HG02763 (cell line): ENCODE data around the gene DNAH10.
"Not testable (repeated sequence)": the region's sequence is repeated elsewhere in the genome, so short reads cannot be mapped to it uniquely, and the experiment has no call there.

Experiments
- ATAC-seq: cut with Tn5 transposase; IDR thresholded peaks from one replicate; pipeline ENCODE4 v1.9.1; 2021; ENCODE audit warnings: mild to moderate bottlenecking, moderate library complexity; ENCODE audit not compliant: unreplicated experiment

DNAH10 gene

DNA sequence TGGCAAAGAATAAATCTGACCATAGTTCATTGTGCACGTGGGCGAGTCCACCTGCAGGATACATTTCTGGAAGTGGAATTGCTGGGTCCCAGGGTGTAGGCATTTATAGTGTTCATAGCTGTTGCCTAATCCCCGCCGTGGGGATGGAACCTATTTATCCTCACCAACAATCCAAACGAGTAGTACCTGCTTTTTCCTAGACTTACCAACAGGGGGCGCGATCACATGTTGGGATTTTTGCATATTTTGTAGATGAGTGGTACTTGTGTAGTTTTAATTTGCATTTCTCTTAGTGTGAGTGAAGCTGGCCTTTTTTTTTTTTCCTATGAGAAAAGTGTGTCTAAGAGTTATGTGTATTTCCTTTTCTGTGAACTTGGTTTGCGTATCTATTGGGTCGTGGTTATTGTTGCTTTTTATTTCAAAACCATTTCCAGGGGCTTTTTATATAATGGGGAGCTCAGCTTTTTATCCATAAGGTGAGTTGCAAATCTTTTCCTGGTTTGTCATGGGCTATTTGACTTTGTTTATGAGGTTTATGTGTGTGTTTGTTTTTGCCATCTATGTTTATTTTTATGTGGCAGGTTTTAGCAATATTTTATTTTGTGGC is 143.3 kb downstream of the DNAH10 start:
- no peak for ATAC-seq

DNA sequence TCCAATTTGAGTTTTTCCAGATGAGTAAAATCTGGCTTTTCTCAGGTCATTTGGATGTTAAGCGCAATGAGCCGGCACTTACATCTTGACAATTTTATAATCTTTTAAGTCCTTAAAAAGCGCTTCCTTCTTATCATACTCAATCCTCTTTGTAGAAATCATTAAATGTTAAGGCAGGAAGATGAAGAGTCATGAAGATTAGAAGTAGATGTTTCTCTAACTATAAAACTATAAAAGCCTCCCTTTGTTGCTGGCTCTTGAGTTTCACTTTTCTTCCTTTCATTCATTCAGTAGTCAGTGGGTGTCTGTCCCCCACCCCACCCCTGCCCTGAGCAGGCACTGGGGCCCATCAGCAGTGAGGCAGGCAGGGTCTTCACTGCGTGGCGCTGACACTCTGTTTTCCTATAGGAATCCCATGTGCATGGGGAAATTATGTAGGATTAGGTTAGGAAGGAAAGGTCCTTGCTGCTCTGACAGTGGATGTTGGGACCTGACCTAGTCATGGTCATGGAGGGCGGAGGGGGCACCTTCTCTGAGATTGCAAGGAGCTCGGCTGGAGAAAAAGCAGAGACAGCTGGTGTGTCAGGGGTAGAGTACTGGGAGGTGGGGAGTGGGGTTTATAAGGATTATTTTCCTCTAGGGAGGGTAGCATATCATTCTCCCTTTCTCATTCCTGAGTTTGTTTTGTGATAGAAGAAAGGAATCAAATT is 144.8 kb downstream of the DNAH10 start:
- ATAC-seq, result no peak

DNA sequence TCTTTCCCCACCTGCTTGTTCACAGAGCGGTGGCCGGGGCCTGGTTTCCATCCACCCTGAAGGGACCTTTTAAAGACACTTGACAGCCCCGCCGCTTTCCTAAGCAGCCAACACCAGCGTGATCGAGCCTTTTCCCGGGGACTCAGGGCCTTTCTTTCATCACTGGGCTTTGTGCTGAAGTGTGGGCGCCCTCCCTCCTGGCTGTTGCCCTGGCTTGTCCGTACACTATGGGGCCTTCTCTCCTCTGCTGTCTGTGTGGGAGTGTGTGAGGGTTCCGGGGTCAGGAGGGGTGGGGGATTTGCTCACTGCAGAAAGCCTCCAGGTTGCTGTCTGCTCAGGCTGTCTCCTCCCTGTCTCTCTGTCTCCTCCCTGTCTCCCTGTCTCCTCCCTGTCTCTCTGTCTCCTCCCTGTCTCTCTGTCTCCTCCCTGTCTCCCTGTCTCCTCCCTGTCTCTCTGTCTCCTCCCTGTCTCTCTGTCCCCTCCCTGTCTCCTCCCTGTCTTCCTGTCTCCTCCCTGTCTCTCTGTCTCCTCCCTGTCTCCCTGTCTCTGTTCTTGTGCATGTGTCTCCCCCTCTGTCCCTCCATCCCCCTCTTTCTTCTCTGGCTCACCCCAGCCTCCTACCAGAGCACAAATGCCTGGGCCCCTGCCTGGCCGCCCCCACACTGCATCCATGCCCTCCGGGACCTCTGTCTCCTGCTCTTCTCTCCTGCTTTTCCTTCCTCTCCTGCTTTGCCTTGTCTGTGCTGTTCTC is 145.8 kb downstream of the DNAH10 start:
- ATAC-seq, result no peak

DNA sequence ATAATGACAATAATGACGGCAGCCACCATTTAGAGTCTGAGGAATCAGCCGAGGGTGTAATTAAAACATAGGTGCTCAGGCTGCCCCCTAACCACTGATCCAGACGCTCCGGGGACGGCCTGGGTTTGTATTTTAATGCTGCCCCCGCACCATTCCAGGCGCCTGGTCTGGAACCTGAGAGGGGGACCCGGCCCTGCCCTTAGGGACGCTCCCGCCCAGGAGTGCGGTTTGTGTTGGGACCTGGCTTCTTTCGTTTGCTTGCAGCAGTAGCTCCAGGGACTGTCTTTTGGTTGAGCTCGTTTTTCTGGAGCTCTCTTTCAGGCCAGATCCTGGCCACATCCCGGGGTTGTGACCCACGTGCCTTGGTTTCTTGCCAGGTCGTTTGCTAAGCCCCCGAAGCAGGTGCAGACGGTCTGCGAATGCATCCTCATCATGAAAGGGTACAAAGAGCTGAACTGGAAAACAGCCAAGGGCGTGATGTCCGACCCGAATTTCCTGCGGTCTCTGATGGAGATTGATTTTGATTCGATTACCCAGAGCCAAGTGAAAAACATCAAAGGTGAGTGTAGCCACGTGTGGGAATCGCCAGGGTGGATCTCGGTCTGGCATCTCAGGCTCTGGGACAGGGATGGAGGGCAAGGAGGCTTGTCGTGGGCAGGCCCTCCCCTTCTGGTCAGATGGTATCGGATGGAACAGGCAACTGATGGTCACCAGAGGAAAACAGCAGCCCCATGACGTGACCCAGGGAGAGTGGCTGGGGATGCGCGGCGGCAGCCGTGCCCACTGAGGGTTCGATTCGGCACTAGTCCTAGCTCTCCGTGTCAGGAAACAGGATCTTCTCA is 147.0 kb downstream of the DNAH10 start:
- no peak for ATAC-seq

DNA sequence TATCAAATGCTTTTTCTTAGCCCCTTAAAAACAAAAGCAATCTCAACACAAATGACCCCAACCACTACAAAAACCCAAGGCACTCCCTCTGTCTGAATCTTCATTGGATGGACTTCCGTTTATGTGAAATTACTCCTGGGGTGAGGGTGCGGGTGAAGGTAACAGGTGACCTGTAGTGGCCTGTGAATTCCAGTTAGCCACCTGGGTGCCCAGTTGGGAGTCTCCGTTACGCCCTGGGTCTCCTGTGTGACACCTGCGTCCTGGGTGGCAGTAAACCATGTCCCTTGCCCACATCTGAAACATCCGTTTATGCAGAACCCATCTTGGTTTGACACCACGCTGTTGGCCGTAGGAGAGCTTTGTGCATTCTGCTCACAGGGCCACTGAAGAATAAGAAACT is 148.0 kb downstream of the DNAH10 start:
- no peak for ATAC-seq

DNA sequence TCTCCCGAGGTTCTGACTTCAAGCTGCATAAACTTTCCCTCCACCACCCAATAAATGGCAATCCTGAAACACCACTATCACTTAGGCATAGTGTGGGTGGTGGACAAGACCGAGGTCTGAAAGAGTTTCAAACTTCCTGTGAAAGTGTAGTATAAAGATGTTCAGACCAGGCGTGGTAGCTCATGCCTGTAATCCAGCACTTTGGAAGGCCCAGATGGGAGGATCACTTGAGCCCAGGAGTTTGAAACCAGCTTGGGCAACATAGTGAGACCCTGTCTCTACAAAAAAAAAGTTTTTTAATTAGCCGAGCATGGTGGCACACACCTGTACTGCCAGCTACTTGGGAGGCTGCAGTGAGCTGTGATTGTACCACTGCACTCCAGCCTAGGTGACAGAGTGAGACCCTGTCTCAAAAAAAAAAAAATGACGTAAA is 148.7 kb downstream of the DNAH10 start:
- ATAC-seq, result no peak

DNA sequence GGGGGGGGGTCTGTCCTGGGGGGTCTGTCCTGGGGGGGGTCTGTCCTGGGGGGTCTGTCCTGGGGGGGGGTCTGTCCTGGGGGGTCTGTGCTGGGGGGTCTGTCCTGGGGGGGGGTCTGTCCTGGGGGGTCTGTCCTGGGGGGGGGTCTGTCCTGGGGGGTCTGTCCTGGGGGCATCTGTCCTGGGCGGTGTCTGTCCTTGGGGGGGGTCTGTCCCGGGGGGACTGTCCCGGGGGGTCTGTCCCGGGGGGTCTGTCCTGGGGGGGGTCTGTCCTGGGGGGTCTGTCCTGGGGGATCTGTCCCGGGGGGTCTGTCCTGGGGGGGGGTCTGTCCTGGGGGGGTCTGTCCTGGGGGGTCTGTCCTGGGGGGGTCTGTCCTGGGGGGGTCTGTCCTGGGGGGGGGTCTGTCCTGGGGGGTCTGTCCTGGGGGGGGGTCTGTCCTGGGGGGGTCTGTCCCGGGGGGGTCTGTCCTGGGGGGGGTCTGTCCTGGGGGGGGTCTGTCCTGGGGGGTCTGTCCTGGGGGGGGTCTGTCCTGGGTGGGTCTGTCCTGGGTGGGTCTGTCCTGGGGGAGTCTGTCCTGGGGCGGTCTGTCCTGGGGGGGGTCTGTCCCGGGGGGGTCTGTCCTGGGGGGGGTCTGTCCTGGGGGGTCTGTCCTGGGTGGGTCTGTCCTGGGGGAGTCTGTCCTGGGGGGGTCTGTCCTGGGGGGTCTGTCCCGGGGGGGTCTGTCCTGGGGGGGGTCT is 149.7 kb downstream of the DNAH10 start:
- not testable (repeated sequence) for ATAC-seq

DNA sequence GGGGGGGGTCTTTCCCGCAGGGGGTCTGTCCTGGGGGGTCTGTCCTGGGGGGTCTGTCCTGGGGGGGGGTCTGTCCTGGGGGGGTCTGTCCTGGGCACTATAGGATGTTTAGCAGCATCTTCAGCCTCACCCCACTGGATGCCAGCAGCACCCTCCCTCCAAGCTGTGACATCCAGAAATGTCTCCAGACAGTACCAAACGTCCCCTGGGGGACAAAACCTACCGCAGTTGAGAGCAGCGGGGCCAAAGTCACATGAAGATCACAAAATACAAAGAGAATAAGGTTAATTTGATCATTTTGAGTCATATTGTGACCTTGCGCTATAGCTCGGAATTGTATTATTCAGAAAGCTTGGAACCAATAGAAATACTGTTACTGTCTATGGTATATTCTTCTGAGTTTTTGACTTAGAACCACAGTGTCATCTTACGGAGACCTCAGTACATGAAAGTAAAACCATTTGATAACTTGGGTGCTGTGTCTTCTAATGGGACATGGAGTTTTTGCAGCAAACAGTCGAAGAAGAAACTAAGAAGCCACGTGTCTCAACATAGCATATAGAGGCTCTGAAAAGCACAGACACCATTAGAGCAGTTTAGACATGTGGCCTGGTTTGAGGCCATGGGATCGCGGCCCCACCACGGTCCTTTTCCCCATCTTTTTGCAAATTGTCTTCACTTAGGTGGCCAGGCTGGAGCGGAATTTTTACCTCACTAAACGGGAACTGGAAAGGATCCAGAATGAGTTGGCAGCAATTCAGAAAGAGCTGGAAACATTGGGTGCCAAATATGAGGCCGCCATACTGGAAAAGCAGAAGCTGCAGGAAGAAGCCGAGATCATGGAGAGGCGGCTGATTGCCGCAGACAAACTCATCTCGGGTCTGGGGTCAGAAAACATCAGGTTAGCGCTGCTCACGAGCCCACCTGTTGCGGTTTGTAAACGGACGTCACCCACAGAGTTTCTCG is 150.6 kb downstream of the DNAH10 start:
- ATAC-seq, result no peak

DNA sequence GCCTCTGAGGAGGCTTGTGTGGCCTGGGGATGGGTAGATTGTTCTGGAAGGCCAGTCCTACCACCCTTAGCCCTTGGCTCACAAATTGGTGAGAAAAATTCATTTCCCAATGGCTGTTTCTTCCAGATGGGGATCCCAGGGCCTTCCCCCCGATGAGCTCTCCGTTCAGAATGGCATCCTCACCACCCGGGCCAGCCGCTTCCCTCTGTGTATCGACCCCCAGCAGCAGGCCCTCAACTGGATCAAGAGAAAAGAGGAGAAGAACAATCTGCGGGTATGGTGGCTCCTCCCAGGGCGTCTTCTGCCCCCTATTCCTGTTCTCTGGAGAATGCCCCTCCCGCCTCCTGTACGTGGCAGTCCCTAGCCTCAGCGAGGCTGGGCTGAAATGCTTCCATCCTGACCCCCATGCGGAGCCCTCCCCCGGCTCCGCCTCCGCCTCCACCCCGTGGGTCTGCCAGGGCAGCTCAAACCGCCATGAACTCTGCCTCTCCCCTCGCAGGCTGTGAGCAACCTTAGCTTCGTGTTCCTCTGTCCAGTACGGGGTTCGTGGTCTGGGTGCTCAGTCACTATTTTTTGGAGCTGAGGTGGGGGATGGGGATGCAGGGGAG is 152.7 kb downstream of the DNAH10 start:
- ATAC-seq, result no peak

DNA sequence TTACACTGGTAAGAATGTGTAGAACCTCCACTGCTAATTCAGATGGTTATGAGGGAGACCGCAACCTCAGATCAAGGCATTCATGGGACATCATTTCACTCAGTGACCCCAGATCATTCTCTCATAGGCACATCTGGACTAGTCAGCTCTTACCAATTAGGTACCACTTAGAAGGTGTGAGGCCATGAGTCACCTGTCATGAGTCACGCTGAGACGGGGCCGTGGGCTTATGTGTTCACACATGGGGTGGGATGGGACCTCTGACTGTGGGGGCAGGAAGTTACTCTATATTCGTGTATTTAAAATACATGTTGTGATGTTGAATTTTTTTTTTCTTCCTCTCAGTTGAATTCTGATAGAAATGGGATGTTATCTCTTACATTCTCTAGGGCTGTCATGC is 154.6 kb downstream of the DNAH10 start:
- no peak for ATAC-seq

DNA sequence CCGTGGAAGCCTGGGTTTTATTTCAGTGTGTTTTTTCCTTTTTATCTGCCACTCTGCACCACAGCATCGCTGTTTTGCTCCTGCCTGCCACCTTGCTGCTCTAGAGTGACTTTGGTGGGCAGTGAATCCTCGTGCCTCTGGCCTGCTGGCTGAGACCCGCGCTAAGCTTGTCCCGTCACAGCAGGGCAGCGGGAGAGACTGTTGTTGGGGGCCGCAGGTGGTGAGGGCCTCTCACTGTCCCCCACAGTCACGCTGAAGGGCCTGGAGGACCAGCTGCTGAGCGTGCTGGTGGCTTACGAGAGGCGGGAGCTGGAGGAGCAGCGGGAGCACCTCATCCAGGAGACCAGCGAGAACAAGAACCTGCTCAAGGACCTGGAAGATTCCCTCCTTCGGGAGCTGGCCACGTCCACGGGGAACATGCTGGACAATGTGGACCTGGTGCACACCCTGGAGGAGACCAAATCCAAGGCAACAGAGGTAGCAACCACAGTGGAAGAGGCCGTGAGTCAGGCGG is 155.3 kb downstream of the DNAH10 start:
- ATAC-seq, result no peak

DNA sequence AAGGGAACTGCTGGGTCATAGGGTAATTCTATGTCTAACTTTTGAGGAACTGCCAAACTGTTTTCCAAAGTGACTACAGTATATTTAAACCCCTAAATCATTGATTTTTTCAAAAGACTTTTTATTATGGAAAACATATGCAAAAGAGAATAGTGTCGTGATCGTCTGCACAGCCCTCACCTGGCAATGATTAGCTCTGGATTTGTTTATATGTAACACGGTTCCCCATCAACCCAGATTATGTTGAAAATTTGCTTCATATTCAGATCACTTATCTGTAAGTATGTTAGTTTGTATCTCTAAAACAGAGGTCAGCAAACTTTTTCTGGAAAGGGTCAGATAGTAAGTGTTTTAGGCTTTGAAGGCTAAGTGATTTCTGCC is 157.9 kb downstream of the DNAH10 start:
- no peak for ATAC-seq

DNA sequence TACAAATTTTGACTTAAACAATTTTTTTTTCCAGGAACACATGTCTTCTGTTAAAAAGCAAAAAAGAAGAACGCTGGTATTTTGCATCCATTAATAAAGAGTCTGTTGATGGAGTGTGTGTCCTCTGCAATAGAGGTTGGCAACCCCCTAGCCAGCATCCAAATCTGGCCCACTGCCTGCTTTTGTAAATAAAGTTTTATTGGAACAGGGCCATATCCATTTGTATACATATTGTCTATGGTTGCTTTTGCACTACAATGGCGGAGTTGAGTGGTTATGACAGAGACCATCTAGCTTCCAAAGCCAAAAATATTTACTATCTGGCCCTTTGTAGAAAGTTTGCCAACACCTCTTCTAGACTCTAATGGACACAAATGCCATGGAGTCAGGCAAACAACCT is 160.9 kb downstream of the DNAH10 start:
- ATAC-seq, result no peak

DNA sequence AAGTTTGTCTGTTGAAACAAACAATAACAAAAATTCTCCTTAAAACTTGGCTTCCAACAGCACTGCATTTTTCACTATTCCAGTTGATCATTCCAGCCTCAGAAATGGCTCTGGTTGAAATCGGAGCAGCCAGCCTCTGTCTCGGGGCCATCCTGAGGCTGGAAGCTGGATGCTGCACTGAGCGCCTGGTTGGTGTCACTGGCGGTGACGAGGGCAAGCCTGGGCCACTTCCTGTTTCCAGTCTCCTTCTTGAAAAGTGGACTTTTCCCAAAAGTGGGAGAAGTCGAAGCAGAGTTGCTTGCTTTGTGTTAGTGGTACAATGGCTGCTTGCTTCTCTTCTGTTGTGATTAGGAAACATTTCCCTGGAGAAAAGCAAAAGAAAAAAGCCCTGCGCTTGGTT is 161.8 kb downstream of the DNAH10 start:
- ATAC-seq, result no peak

DNA sequence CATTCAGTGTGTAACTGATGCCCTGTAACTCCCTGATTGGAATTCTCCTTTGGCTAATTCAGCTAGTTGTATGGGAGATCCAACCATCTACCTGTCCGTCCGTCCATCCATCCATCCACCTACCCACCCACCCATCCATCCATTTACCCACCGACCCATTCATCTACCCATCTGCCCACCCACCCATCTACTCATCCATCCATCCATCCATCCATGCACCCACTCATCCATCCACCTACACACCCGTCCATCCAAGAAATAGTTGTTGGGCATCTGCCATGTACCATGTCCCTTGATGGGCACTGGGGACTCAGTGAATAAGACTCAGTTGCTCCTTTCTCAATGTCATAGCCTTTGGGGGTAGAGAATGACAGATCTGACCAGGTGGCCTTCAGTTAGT is 162.4 kb downstream of the DNAH10 start:
- no peak for ATAC-seq

DNA sequence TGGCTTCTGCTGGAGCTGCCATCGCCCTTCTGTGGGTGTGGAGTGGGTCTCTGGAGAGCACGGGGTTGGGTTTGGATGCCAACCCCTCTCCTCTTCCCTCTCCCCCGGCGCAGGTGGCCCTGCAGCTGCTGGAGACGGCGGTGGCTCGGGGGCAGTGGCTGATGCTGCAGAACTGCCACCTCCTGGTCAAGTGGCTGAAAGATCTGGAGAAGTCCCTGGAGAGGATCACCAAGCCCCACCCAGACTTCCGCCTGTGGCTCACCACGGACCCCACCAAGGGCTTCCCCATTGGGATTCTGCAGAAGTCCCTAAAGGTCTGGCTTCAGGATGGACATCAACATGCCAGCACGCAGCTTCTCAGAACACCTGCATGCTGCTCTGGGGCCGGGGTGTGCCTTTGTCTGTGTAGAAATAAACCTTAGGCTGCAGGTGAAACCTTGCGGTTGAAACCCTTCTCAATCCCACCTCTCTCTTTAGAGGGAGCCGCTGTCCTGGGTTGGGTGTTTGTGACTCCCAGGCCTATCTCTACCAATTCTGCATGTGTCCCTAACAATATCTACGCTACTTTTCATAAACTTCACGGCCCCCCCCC is 166.3 kb downstream of the DNAH10 start:
- ATAC-seq, result no peak

DNA sequence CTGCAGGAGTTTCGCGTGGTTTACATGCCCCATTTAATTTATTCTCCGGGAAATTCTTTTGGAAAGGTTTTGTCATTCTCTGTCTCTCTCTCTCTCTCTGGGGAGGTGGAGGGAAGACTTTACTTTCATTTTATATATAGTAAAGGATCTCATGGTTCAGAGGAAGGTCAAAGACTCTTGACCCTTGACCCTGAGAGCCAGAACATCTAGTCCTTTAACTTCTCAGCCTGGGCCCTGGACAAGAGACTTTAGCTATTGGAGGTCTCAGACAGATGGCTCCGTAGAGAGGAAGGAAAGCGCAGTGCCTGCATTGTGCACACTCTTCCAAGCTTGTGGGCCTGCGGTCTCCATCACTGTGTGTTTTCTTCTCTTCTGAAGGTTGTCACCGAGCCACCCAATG is 166.8 kb downstream of the DNAH10 start:
- no peak for ATAC-seq

DNA sequence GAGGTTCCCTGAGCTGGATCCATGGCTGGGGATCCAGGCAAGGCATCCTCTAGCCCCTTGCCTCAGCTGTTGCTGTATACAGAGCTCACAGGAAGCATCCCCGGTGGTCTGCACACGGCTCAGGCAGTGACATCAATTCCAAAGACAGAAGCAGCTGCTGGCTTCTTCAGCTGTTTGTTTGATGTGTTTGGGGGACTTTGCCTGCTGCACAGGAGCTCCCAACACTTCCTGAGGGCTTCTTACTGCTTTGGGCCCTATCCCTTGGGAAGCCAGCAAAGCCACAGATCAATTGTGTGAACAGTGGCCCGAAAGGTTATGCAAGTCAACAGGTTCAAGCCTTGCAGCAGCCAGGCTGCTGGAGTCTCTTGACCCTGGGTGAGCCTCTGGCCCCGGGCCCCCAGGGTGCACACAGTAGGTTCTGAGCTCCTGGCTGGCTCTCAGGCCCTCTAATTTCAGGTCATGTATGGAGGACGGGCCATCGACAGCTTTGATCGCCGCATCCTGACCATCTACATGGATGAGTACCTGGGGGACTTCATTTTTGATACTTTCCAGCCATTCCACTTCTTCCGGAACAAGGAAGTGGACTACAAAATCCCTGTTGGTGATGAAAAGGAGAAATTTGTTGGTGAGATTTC is 168.0 kb downstream of the DNAH10 start:
- no peak for ATAC-seq
